GM03348 (cell line): ENCODE data around the gene ZBTB11.
"Not testable (repeated sequence)": the region's sequence is repeated elsewhere in the genome, so short reads cannot be mapped to it uniquely, and the experiment has no call there.

Experiments
- DNase-seq: peaks from one replicate; pipeline ENCODE4 v3.0.0; 2012; ENCODE audit warnings: low spot score

Gene ZBTB11

DNA sequence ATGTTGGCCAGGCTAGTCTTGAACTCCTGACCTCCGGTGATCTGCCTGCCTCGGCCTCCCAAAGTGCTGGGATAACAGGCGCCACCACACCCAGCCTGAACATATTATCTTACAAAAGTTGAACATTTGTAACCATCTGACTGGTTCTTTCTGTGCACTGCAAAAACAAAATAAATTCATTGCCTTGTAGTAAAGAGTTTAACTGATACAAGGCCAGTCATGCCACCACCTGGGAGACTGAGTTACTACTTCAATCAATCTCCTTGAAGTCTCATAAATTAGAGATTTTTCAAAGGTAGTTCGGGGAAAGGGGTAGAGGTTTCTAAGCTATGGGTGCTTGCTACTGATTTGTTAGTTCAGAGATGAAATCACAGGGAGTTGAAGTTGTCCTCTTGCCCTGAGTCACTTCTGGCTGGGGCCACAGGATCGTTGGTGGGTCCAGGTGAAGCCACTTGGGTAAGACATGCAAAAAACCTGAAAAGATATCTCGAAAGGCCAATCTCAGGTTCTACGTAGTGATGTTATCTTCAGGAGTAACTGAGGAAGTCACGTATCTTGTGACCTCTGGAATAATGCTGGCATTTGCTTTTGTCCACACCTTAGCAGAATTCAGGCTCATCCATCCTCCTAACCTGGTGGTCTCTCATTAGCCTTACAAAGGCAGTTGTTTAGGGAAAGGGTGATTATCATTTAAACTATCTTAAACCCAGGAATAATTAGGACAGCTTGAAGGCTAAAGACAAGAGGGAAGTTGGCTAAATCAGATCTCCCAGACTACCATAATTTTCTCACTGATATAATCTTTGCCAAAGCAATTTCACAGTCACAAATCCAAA lies 33.7 kb downstream of the ZBTB11 start:
- no peak for DNase-seq

DNA sequence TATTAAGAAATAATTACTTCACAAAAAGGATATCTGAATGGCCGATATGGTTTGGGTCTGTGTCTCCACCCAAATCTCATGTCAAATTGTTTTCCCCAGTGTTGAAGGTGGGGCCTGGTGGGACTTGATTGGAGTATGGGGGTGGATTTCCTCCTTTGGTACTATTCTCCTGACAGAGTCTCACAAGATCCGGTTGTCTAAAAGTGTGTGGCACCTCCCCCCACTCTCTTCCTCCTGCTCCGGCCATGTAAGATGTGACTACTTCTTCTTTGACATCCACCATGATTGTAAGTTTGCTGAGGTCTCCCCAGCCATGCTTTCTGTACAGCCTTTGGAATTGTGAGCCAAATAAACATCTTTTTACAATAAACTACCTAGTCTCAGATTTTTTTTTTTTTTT lies 34.5 kb downstream of the ZBTB11 start:
- no peak for DNase-seq

DNA sequence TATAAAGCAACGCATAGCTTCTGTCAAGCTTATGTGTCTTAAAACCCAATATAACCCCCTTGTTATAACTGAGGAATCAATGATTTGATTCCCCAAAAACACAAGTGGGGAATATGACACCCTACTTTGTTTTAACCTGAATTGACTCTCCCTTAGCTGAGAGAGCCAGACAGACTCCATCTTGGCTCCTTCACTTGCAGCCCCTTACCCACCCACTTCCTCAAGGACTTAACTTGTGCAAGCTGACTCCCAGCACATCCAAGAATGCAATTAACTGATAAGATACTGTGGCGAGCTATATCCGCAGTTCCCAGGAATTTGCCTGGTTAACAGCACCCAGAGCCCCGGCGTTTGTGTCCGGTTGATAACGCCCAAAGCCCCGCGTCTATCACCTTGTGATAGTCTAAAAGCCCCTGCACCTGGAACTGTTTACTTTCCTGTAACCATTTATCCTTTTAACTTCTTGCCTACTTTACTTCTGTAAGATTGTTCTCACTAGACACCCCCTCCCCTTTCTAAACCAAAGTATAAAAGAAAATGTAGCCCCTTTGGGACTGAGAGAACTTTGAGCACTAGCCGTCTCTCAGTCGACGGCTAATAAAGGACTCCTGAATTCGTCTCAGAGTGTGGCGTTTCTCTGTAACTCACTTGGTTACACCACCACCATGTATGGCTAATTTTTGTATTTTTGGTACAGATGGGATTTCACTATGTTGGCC lies 35.4 kb downstream of the ZBTB11 start:
- DNase-seq: not testable (repeated sequence)

DNA sequence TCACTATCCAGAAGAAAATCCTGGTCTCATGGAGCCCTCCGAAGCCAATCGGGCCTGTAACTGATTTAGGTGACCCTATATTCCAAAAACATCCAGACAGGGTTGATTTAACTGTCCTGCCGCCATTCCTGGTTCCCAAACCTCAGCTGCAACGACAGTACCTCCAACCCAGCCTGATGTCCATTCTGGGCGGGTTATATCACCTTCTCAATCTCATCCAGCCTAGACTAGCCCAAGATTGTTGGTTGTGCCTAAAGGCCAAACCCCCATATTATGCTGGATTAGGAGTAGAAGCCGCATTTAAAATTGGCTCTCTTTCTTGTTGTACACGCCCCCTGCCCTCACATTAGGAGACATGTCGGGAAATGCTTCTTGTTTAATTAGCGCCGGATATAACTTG lies 36.7 kb downstream of the ZBTB11 start:
- DNase-seq: no peak

GRCh38 chr3:101639280-101639963 lies 37.5 kb downstream of the ZBTB11 start:
- no peak for DNase-seq

- DNase-seq: no peak
Observed at GRCh38 chr3:101638261-101638745, 38.6 kb downstream of the ZBTB11 start.

DNA sequence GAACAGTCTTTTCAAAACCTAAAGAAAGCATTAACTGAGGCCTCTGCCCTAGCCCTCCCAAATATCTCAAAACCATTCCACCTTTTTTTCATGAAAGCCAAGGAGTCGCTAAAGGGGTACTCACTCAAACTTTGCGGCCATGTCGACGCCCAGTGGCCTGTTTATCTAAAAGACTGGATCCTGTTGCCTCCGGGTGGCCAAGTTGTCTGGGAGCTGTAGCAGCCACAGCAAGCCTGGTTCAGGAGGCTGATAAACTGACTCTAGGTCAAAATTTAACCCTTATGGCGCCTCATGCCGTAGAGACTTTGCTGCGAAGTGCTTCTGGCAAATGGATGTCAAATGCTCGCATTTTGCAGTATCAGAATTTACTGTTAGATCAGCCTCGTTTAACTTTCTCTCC lies 39.5 kb downstream of the ZBTB11 start:
- no peak for DNase-seq

DNA sequence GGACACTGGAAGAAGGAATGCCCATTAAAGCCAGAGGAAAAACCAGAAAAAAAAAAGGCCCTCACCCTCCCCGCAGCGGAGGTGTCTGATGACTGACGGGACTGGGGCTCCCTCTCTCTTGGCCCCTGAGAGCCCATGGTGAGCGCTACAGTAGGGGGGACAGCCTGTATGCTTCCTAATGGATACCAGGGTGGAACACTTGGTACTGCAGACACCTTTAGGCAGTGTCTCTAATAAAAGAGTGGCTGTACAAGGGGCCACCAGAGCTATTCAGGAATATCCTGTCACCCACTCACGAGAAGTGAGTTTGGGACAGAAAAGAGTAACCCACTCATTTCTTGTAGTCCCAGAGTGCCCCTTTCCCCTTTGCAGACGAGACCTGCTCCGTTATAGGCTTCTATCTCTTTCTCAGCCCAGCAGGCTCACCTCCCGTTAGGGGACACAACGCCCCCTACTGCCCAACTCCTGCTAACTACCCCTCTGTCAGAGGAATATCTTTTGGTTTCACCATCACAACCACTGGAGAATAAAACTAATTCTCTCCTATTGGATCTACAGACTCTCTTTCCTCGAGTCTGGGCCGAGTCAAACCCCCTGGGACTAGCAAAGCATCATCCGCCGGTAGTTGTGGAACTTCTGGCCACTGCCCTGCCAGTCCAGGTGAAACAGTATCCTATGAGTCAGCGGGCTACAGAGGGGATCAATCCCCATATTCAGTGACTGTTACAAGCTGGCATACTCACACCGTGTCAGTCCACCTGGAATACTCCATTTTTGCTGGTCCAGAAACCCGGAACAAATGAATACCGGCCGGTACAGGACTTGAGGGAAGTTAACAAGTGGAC lies 40.8 kb downstream of the ZBTB11 start:
- DNase-seq: peak; percentile 66

GRCh38 chr3:101635345-101635744 lies 41.6 kb downstream of the ZBTB11 start:
- no peak for DNase-seq

DNA sequence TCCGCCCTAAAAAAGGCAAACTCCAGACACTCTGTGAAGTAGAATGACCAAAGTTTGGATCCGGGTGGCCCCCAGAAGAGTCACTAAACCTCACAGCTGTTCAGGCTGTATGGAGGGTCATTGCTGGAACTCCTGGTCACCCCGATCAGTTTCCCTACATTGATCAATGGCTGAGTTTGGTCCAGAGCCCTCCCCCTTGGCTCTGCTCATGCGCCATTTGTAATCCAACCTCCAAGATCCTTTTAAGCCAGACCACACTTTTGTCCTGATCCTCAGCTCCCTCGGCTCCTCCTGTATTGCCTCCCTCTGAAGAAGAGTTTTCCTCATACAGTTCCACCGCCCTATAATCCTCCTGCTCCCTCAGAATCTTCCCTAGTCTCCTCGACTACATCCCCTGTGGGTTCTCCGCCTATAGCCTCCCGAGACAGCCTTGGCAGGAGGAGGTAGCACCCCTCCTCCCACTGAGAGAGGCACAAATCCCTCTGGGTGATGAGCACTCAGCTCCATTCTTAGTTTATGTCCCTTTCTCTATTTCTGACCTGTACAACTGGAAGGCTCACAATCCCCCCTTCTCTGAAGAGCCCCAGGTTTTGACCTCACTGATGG lies 42.2 kb downstream of the ZBTB11 start:
- no peak for DNase-seq

- DNase-seq: no peak
Observed at GRCh38 chr3:101633186-101633585, 43.7 kb downstream of the ZBTB11 start.

DNA sequence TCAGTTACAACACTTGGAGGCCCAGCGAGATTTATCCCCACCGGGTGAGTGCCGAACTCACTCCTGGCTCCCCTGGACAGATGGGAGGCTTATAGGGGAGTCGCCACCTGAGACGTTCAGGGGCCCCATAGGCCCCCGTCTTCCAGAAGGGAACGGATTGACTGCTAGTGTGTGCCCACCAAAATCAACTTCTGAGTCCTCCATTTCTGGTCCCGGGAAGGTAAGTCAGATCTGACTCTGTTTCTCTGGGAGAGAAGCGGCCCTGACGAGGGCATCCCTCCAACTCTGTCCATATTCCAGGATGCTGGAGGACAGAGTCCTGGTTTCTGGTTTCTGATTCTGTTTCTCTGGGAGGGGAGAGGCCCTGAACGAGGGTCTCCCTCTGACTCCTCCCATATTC lies 44.3 kb downstream of the ZBTB11 start:
- no peak for DNase-seq

DNA sequence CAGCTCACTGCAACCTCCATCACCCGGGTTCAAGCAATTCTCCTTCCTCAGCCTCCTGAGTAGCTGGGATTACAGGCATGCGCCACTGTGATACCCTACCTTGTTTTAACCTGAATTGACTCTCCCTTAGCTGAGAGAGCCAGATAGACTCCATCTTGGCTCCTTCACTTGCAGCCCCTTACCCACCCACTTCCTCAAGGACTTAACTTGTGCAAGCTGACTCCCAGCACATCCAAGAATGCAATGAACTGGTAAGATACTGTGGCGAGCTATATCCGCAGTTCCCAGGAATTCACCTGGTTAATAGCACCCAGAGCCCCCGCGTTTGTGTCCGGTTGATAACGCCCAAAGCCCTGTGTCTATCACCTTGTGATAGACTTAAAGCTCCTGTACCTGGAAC lies 45.0 kb downstream of the ZBTB11 start:
- DNase-seq: not testable (repeated sequence)

GRCh38 chr3:101631098-101631796 lies 45.7 kb downstream of the ZBTB11 start:
- no peak for DNase-seq

DNA sequence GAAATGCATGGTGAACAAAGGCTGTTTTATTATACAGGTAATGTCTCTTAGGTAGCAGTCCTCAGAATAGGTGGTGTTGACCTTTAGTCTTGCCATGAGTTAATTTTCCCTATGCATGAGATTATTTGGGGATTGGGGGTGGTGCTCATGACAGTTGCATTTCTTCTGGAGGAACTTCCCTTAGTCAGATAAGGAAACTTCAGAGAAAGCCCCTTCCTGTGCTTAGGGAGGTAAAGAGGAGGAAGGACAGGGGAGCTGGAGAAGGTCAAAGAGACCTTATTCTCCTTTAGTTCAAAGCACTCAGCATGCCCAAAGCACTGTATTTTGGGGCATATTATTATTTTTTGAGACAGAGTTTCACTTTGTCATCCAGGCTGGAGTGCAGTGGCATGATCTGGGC lies 47.7 kb downstream of the ZBTB11 start:
- no peak for DNase-seq

DNA sequence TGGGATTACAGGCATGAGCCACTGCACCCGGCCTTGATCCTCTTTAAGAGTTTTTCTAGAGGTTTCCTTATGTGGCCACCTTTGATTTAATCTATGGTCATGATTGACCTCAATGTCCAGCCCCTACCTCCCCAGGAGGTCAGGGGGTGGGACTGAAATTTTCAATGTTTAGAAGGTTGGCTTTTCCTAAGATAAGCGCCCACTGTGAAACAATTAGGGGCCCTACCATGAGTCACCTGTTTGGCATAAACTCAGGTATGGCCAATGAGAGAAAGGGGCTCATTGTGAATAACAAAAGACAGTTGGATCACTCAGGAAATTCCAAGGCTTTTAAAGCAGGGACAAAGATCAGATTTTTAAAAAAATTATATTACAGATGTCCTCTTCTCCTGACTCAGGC lies 51.1 kb downstream of the ZBTB11 start:
- DNase-seq: no peak

DNA sequence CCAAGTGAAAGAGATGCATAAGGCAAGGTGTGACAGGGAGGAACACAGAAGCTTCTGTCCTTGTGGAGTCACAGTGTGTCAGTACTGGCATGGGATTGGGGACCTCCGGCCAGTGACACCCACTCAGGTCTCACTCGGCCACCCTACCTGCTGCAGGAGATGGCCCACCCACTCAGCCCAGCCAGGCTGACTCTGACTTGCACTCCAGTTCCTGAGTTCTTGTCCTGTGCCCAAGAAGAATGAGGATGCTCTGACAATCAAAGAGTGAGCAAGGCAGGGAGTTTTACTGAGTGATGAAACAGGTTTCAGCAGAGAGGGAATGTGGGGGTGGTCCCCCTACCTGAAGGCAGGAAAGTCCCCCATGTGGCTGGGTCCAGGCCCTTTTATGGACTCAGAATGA lies 52.1 kb downstream of the ZBTB11 start:
- DNase-seq: no peak

GRCh38 chr3:101623656-101624055 lies 53.3 kb downstream of the ZBTB11 start:
- DNase-seq: no peak

- DNase-seq: no peak
Observed at GRCh38 chr3:101619734-101620133, 57.2 kb downstream of the ZBTB11 start.

DNA sequence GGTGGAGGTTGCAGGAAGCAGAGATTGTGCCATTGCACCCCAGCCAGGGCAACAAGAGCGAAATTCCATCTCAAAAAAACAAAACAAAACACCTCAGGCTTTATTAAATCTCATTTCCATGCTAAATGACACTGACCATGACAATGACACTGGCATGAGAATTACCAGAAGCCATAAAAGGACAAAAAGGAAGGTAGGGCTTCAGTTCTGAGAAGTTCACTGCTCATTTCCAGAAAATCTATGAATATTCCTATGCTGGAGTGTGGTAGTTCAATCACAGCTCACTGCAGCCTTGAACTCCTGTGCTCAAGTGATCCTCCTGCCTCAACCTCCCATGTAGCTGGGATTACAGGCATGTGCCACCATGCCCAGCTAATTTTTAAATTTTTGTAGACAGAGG lies 58.2 kb downstream of the ZBTB11 start:
- no peak for DNase-seq

GRCh38 chr3:101617478-101617877 lies 59.5 kb downstream of the ZBTB11 start:
- DNase-seq: no peak
